ENCODE data around the gene HOXC4.

GRCh38 chr12:54036620-54037359 is 16.8 kb upstream of the HOXC4 start:
- TF ChIP-seq, protein P1, sequence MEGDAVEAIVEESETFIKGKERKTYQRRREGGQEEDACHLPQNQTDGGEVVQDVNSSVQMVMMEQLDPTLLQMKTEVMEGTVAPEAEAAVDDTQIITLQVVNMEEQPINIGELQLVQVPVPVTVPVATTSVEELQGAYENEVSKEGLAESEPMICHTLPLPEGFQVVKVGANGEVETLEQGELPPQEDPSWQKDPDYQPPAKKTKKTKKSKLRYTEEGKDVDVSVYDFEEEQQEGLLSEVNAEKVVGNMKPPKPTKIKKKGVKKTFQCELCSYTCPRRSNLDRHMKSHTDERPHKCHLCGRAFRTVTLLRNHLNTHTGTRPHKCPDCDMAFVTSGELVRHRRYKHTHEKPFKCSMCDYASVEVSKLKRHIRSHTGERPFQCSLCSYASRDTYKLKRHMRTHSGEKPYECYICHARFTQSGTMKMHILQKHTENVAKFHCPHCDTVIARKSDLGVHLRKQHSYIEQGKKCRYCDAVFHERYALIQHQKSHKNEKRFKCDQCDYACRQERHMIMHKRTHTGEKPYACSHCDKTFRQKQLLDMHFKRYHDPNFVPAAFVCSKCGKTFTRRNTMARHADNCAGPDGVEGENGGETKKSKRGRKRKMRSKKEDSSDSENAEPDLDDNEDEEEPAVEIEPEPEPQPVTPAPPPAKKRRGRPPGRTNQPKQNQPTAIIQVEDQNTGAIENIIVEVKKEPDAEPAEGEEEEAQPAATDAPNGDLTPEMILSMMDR (conservative IDR thresholded peaks at IDR 0.05; ENCODE audit: low read depth, low read length): no peak
- TF ChIP-seq MAZ (IDR thresholded peaks at IDR 0.05; ENCODE audit: borderline replicate concordance, low read depth, low read length) (no peak), POLR2A (IDR thresholded peaks at IDR 0.05; ENCODE audit: low read depth, low read length) (no peak), CHD1 (IDR thresholded peaks at IDR 0.05; ENCODE audit: low read depth, low read length) (no peak), RAD21 (IDR thresholded peaks at IDR 0.05; ENCODE audit: low read length) (no peak), SMC3 (IDR thresholded peaks at IDR 0.05; ENCODE audit: low read depth, low read length) (no peak), RFX5 (IDR thresholded peaks at IDR 0.05; ENCODE audit: low read depth, low read length) (no peak), CEBPB (IDR thresholded peaks at IDR 0.05; ENCODE audit: low read depth, low read length) (no peak), BHLHE40 (IDR thresholded peaks at IDR 0.05; ENCODE audit: low read depth, low read length) (no peak), MAFK (IDR thresholded peaks at IDR 0.05; ENCODE audit: low read depth, low read length) (no peak), RCOR1 (IDR thresholded peaks at IDR 0.05; ENCODE audit: insufficient replicate concordance, low read length) (no peak), NFE2L2 (IDR thresholded peaks at IDR 0.05; ENCODE audit: low read depth, low read length) (no peak)
- TF ChIP-seq, protein P2, sequence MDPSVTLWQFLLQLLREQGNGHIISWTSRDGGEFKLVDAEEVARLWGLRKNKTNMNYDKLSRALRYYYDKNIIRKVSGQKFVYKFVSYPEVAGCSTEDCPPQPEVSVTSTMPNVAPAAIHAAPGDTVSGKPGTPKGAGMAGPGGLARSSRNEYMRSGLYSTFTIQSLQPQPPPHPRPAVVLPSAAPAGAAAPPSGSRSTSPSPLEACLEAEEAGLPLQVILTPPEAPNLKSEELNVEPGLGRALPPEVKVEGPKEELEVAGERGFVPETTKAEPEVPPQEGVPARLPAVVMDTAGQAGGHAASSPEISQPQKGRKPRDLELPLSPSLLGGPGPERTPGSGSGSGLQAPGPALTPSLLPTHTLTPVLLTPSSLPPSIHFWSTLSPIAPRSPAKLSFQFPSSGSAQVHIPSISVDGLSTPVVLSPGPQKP (IDR thresholded peaks at IDR 0.05; ENCODE audit: borderline replicate concordance, low read depth, low read length): no peak
- TF ChIP-seq, protein P3, sequence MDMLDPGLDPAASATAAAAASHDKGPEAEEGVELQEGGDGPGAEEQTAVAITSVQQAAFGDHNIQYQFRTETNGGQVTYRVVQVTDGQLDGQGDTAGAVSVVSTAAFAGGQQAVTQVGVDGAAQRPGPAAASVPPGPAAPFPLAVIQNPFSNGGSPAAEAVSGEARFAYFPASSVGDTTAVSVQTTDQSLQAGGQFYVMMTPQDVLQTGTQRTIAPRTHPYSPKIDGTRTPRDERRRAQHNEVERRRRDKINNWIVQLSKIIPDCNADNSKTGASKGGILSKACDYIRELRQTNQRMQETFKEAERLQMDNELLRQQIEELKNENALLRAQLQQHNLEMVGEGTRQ (IDR thresholded peaks at IDR 0.05; ENCODE audit: low read depth, low read length): no peak
